HG02943 (cell line): ENCODE data around the gene SORBS2.
"Not testable (repeated sequence)": the region's sequence is repeated elsewhere in the genome, so short reads cannot be mapped to it uniquely, and the experiment has no call there.

Experiments
- ATAC-seq: cut with Tn5 transposase; IDR thresholded peaks from one replicate; pipeline ENCODE4 v1.9.1; 2021; ENCODE audit warnings: mild to moderate bottlenecking, low read depth, moderate library complexity; ENCODE audit not compliant: unreplicated experiment

SORBS2 gene

GRCh38 chr4:185718578-185719499 lies 93.2 kb downstream of the SORBS2 start:
- no peak for ATAC-seq

GRCh38 chr4:185717377-185717741 lies 94.6 kb downstream of the SORBS2 start:
- no peak for ATAC-seq

GRCh38 chr4:185716577-185717376 lies 95.2 kb downstream of the SORBS2 start:
- ATAC-seq: no peak

GRCh38 chr4:185716141-185716551 lies 95.8 kb downstream of the SORBS2 start:
- ATAC-seq: no peak

GRCh38 chr4:185714524-185714923 lies 97.5 kb downstream of the SORBS2 start:
- ATAC-seq: not testable (repeated sequence)

GRCh38 chr4:185713731-185714130 lies 98.3 kb downstream of the SORBS2 start:
- no peak for ATAC-seq

GRCh38 chr4:185713272-185713671 lies 98.7 kb downstream of the SORBS2 start:
- ATAC-seq: no peak

- ATAC-seq: no peak
Measured at GRCh38 chr4:185712350-185713024, 99.5 kb downstream of the SORBS2 start.

GRCh38 chr4:185711726-185712125 lies 100.3 kb downstream of the SORBS2 start:
- no peak for ATAC-seq

GRCh38 chr4:185710487-185710995 lies 101.5 kb downstream of the SORBS2 start:
- ATAC-seq: no peak

- ATAC-seq: no peak
Measured at GRCh38 chr4:185709802-185710486, 102.0 kb downstream of the SORBS2 start.

- no peak for ATAC-seq
Measured at GRCh38 chr4:185708348-185708747, 103.6 kb downstream of the SORBS2 start.

GRCh38 chr4:185707622-185708021 lies 104.4 kb downstream of the SORBS2 start:
- ATAC-seq: not testable (repeated sequence)

GRCh38 chr4:185702147-185702663 lies 109.8 kb downstream of the SORBS2 start:
- no peak for ATAC-seq

GRCh38 chr4:185700630-185701029 lies 111.4 kb downstream of the SORBS2 start:
- no peak for ATAC-seq

GRCh38 chr4:185700048-185700447 lies 111.9 kb downstream of the SORBS2 start:
- ATAC-seq: no peak

GRCh38 chr4:185697488-185697887 lies 114.5 kb downstream of the SORBS2 start:
- no peak for ATAC-seq

GRCh38 chr4:185695743-185696142 lies 116.3 kb downstream of the SORBS2 start:
- ATAC-seq: no peak

GRCh38 chr4:185693548-185694215 lies 118.3 kb downstream of the SORBS2 start:
- ATAC-seq: no peak
